Neural progenitor cell (in vitro differentiated cells): ENCODE data around the gene VWA3B. TPM values are rescaled to one million over a fixed set of nuclear protein-coding genes. Genes with fewer than 3 reads are reported as not detected.
A peak's percentile ranks its signal among the peaks of the same experiment; 100 is the strongest.

Experiments
- DNase-seq: peaks from one replicate; pipeline ENCODE4 v3.0.0-alpha.2; 2016; ENCODE audit warnings: low spot score
- H2AFZ ChIP-seq: fragments of 200-600 bp; sonication (generic); replicated peaks from 2 replicates; pipeline ENCODE4 v1.6.1; 2016; ENCODE audit warnings: antibody characterized with exemption
- H3F3A ChIP-seq: fragments of 200-600 bp; sonication (generic); 2 replicates; pipeline ENCODE4 v1.6.1; 2016; ENCODE audit warnings: antibody characterized with exemption, low read depth
- H3K27ac ChIP-seq: fragments of 200-600 bp; sonication (generic); 2 replicates; pipeline ENCODE4 v1.5.1; 2016; ENCODE audit warnings: mild to moderate bottlenecking
- H3K27me3 ChIP-seq: fragments of 200-600 bp; sonication (generic); 2 replicates; pipeline ENCODE4 v1.6.1; 2016; ENCODE audit warnings: mild to moderate bottlenecking, moderate library complexity
- H3K36me3 ChIP-seq: fragments of 200-600 bp; sonication (generic); 2 replicates; pipeline ENCODE4 v1.5.1; 2016
- H3K4me1 ChIP-seq: fragments of 200-600 bp; sonication (generic); 2 replicates; pipeline ENCODE4 v1.6.1; 2016; ENCODE audit warnings: mixed run types
- H3K4me2 ChIP-seq: fragments of 200-600 bp; sonication (generic); 2 replicates; pipeline ENCODE4 v1.6.1; 2016
- H3K4me3 ChIP-seq: fragments of 200-600 bp; sonication (generic); 2 replicates; pipeline ENCODE4 v1.5.1; 2016
- H3K79me2 ChIP-seq: fragments of 200-600 bp; sonication (generic); 2 replicates; pipeline ENCODE4 v1.6.1; 2016; ENCODE audit warnings: low read depth
- H3K9ac ChIP-seq: fragments of 200-600 bp; sonication (generic); 2 replicates; pipeline ENCODE4 v1.6.1; 2016
- H3K9me3 ChIP-seq: fragments of 200-600 bp; sonication (generic); 2 replicates; pipeline ENCODE4 v1.5.1; 2016; ENCODE audit warnings: low read depth
- H4K20me1 ChIP-seq: fragments of 200-600 bp; sonication (generic); 2 replicates; pipeline ENCODE4 v1.6.1; 2016; ENCODE audit warnings: low read depth
- H3K27ac Mint-ChIP-seq: 3 replicates; pipeline ENCODE4 v1.8.0; 2021; ENCODE audit warnings: mixed read lengths
- H3K27me3 Mint-ChIP-seq: 2 replicates; pipeline ENCODE4 v1.8.0; 2022; ENCODE audit warnings: low read depth, mild to moderate bottlenecking, inconsistent platforms, moderate library complexity, mixed read lengths; ENCODE audit not compliant: insufficient read depth
- H3K36me3 Mint-ChIP-seq: 3 replicates; pipeline ENCODE4 v1.8.0; 2021; ENCODE audit warnings: mixed read lengths
- H3K4me1 Mint-ChIP-seq: 3 replicates; pipeline ENCODE4 v1.8.0; 2021; ENCODE audit warnings: mixed read lengths
- H3K4me3 Mint-ChIP-seq: 3 replicates; pipeline ENCODE4 v1.8.0; 2021; ENCODE audit warnings: mild to moderate bottlenecking, moderate library complexity, mixed read lengths
- H3K9me3 Mint-ChIP-seq: 3 replicates; pipeline ENCODE4 v1.8.0; 2020; ENCODE audit warnings: mixed read lengths
- CTCF ChIP-seq: fragments of 200-600 bp; sonication (generic); IDR thresholded peaks from 2 replicates; pipeline ENCODE4 v1.5.1; 2017; ENCODE audit warnings: antibody characterized with exemption, mild to moderate bottlenecking
- EZH2 ChIP-seq: fragments of 200-600 bp; sonication (generic); IDR thresholded peaks from 2 replicates; pipeline ENCODE4 v1.6.1; 2017; ENCODE audit warnings: antibody characterized with exemption, mild to moderate bottlenecking, moderate library complexity
- EZH2phosphoT487 ChIP-seq: fragments of 200-600 bp; sonication (generic); IDR thresholded peaks from 2 replicates; pipeline ENCODE4 v1.6.1; 2017; ENCODE audit warnings: antibody characterized with exemption
- total RNA-seq: library from RNA; depleted of rRNA; stranded (reverse); fragments of >200 nt; gene quantifications from 2 replicates; pipeline ENCODE4 v1.2.3, GENCODE V29; 2015; ENCODE audit warnings: low replicate concordance

VWA3B gene
- total RNA-seq, 1 donor from 2014 or later = not detected

- no peak for TF ChIP-seq EZH2
- no peak for TF ChIP-seq CTCF
- H4K20me1 ChIP-seq = no peaks in the 10 kb centered on the region
- H3K27ac ChIP-seq = no peak overlapping the region
- H2AFZ ChIP-seq = no peak overlapping the region
- Mint-ChIP-seq H3K27me3 (peaks cover 2% of the 10 kb centered on the region), H3K9me3 (no peaks in the 10 kb centered on the region), H3K36me3 (no peaks in the 10 kb centered on the region), H3K4me1 (peaks cover 14% of the 10 kb centered on the region), H3K4me3 (no peak overlapping the region), H3K27ac (no peak overlapping the region)
- no peaks in the 10 kb centered on the region for H3K79me2 ChIP-seq
- no peaks in the 10 kb centered on the region for H3K9me3 ChIP-seq
- H3K36me3 ChIP-seq = no peaks in the 10 kb centered on the region
- H3K4me3 ChIP-seq = no peak overlapping the region
- DNase-seq = no peak
- peaks cover 21% of the 10 kb centered on the region for H3K4me1 ChIP-seq
- H3F3A ChIP-seq = peaks cover 5% of the 10 kb centered on the region
- H3K9ac ChIP-seq = no peak overlapping the region
- H3K4me2 ChIP-seq = peak overlapping the region; percentile 53
- H3K27me3 ChIP-seq = no peaks in the 10 kb centered on the region
Measured at GRCh38 chr2:98177286-98177685, 90.3 kb downstream of the VWA3B start.

- Mint-ChIP-seq H3K9me3 (no peaks in the 10 kb centered on the region), H3K4me1 (peaks cover 14% of the 10 kb centered on the region), H3K36me3 (no peaks in the 10 kb centered on the region), H3K4me3 (no peak overlapping the region), H3K27ac (no peak overlapping the region), H3K27me3 (peaks cover 2% of the 10 kb centered on the region)
- H4K20me1 ChIP-seq = no peaks in the 10 kb centered on the region
- peaks cover 21% of the 10 kb centered on the region for H3K4me1 ChIP-seq
- no peaks in the 10 kb centered on the region for H3K79me2 ChIP-seq
- peak; percentile 16 for DNase-seq
- no peak overlapping the region for H3K27ac ChIP-seq
- H3K9me3 ChIP-seq = no peaks in the 10 kb centered on the region
- no peaks in the 10 kb centered on the region for H3K27me3 ChIP-seq
- TF ChIP-seq EZH2 (no peak), EZH2phosphoT487 (no peak), CTCF (no peak)
- peaks cover 5% of the 10 kb centered on the region for H3F3A ChIP-seq
- H3K4me2 ChIP-seq = peak overlapping the region; percentile 53
- H2AFZ ChIP-seq = no peak overlapping the region
- no peaks in the 10 kb centered on the region for H3K36me3 ChIP-seq
- H3K9ac ChIP-seq = no peak overlapping the region
- H3K4me3 ChIP-seq = no peak overlapping the region
Measured at GRCh38 chr2:98177986-98178385, 91.0 kb downstream of the VWA3B start.

- H3K4me1 Mint-ChIP-seq = peaks cover 14% of the 10 kb centered on the region
- Histone ChIP-seq H3F3A (peaks cover 5% of the 10 kb centered on the region), H2AFZ (no peak overlapping the region), H3K4me1 (peaks cover 21% of the 10 kb centered on the region), H3K79me2 (no peaks in the 10 kb centered on the region), H3K9ac (no peak overlapping the region), H3K27me3 (no peaks in the 10 kb centered on the region), H3K27ac (no peak overlapping the region), H4K20me1 (no peaks in the 10 kb centered on the region), H3K36me3 (no peaks in the 10 kb centered on the region), H3K4me2 (no peak overlapping the region), H3K4me3 (no peak overlapping the region), H3K9me3 (no peaks in the 10 kb centered on the region)
- peaks cover 2% of the 10 kb centered on the region for H3K27me3 Mint-ChIP-seq
- H3K36me3 Mint-ChIP-seq = no peaks in the 10 kb centered on the region
- H3K27ac Mint-ChIP-seq = peak overlapping the region; percentile 81
- H3K9me3 Mint-ChIP-seq = no peaks in the 10 kb centered on the region
- TF ChIP-seq CTCF (no peak), EZH2 (no peak), EZH2phosphoT487 (no peak)
- H3K4me3 Mint-ChIP-seq = no peak overlapping the region
- no peak for DNase-seq
Measured at GRCh38 chr2:98180456-98180855, 93.5 kb downstream of the VWA3B start.
